Esophagus muscularis mucosa (tissue), 4 donors: ENCODE data around the gene TEX14.

Experiments
- CTCF ChIP-seq, 3 experiments: fragments of 200-600 bp in 2 of 3; fragments of 450-650 bp in 1 of 3; sonication (generic) in 2 of 3; IDR thresholded peaks; one replicate each; pipeline ENCODE4 v1.5.1; 2017 to 2019; ENCODE audit warnings: antibody characterized with exemption in 3 of 3, mild to moderate bottlenecking in 2 of 3, moderate library complexity in 1 of 3
- EP300 ChIP-seq: sonication (generic); formaldehyde crosslinking; IDR thresholded peaks from one replicate; pipeline ENCODE4 v1.6.1; 2017; ENCODE audit warnings: antibody characterized with exemption
- POLR2A ChIP-seq: fragments of 450-650 bp; IDR thresholded peaks from one replicate; pipeline ENCODE4 v1.6.1; 2017; ENCODE audit warnings: antibody characterized with exemption, moderate library complexity, mild to moderate bottlenecking, low read depth
- POLR2AphosphoS5 ChIP-seq, 2 donors: sonication (generic); formaldehyde crosslinking; IDR thresholded peaks; one replicate each; pipeline ENCODE4 v1.6.1; 2017; ENCODE audit warnings: antibody characterized with exemption in 2 of 2

GRCh38 chr17:58648236-58648635, 43.6 kb downstream of the TEX14 start:
- TF ChIP-seq POLR2A (no peak), EP300 (no peak), CTCF (IDR thresholded peaks at IDR 0.05) (no peak), POLR2AphosphoS5 (IDR thresholded peaks at IDR 0.05) (no peak)
